Stimulated activated naive CD4-positive, alpha-beta T cell (primary cell): ENCODE results near the gene NEMP1.
"Not testable (repeated sequence)": the region's sequence is repeated elsewhere in the genome, so short reads cannot be mapped to it uniquely, and the experiment has no call there.

Source experiments
- DNase-seq, 6 experiments: peaks; one replicate each; lab custom pipeline; 2025; lab: John Stamatoyannopoulos, UW

NEMP1 gene

GRCh38 chr12:57091638-57092528 lies 13.3 kb upstream of the NEMP1 start:
- no peak for DNase-seq

GRCh38 chr12:57090924-57091637 lies 12.5 kb upstream of the NEMP1 start:
- DNase-seq = no peak

GRCh38 chr12:57090490-57090889 lies 11.9 kb upstream of the NEMP1 start:
- DNase-seq = no peak

GRCh38 chr12:57089271-57090245 lies 11.0 kb upstream of the NEMP1 start:
- peak; percentile 37 to 57 (median 48) for DNase-seq

GRCh38 chr12:57088354-57089270 lies 10.0 kb upstream of the NEMP1 start, which contains the start of gene NAB2:
TSS of gene NAB2 (plus strand) at chr12:57089114. CDS start at chr12:57089272, 158 bp downstream.
- DNase-seq = peak; percentile 80 to 94 (median 90)

- peak; percentile 60 to 78 (median 73) for DNase-seq
Measured at GRCh38 chr12:57087691-57088353, 9.2 kb upstream of the NEMP1 start.

- DNase-seq = peak; percentile 82 to 93 (median 91)
Measured at GRCh38 chr12:57087010-57087690, 8.6 kb upstream of the NEMP1 start.

- peak; percentile 15 to 70 (median 38) for DNase-seq
Measured at GRCh38 chr12:57086493-57087009, 8.0 kb upstream of the NEMP1 start.

- peak in 1 of 6 experiments; percentile 25 for DNase-seq
Measured at GRCh38 chr12:57085999-57086492, 7.5 kb upstream of the NEMP1 start.

- no peak for DNase-seq
Measured at GRCh38 chr12:57080855-57081254, 2.3 kb upstream of the NEMP1 start.

GRCh38 chr12:57079821-57080220 lies 1.2 kb upstream of the NEMP1 start:
- DNase-seq = no peak

GRCh38 chr12:57073566-57074450 lies 4.8 kb downstream of the NEMP1 start:
- DNase-seq = not testable (repeated sequence)

GRCh38 chr12:57072661-57073060 lies 5.9 kb downstream of the NEMP1 start:
- DNase-seq = no peak

- DNase-seq = peak; percentile 15 to 81 (median 54)
Measured at GRCh38 chr12:57069523-57069922, 9.1 kb downstream of the NEMP1 start.

- DNase-seq = no peak
Measured at GRCh38 chr12:57066245-57066644, 12.3 kb downstream of the NEMP1 start.

- peak in 5 of 6 experiments; percentile 43 to 87 (median 83) for DNase-seq
Measured at GRCh38 chr12:57063991-57064685, 14.5 kb downstream of the NEMP1 start.

GRCh38 chr12:57058454-57058853 lies 20.1 kb downstream of the NEMP1 start:
- DNase-seq = no peak
